HUES48 (cell line): ENCODE data around the gene STOM.
A peak's percentile ranks its signal among the peaks of the same experiment; 100 is the strongest.

Experiments
- H3K27ac ChIP-seq: one replicate; pipeline ENCODE4 v1.7.0; 2013; ENCODE audit warnings: low read depth, low read length, inconsistent platforms
- H3K27me3 ChIP-seq: 2 replicates; pipeline ENCODE4 v1.6.1; 2013; ENCODE audit warnings: mild to moderate bottlenecking, low read length; ENCODE audit not compliant: control insufficient read depth, insufficient read depth
- H3K36me3 ChIP-seq: 2 replicates; pipeline ENCODE4 v1.6.1; 2013; ENCODE audit warnings: low read length; ENCODE audit not compliant: control insufficient read depth, insufficient read depth
- H3K4me1 ChIP-seq: 2 replicates; pipeline ENCODE4 v1.6.1; 2013; ENCODE audit warnings: mild to moderate bottlenecking, low read length; ENCODE audit not compliant: control insufficient read depth, insufficient read depth
- H3K4me3 ChIP-seq: 2 replicates; pipeline ENCODE4 v1.5.1; 2013; ENCODE audit warnings: mild to moderate bottlenecking, low read depth, low read length
- H3K9ac ChIP-seq: 2 replicates; pipeline ENCODE4 v1.6.1; 2013; ENCODE audit warnings: mild to moderate bottlenecking, low read depth, low read length, moderate library complexity
- H3K9me3 ChIP-seq: 2 replicates; pipeline ENCODE4 v1.6.1; 2013; ENCODE audit warnings: low read length; ENCODE audit not compliant: control insufficient read depth, insufficient read depth

STOM gene

DNA sequence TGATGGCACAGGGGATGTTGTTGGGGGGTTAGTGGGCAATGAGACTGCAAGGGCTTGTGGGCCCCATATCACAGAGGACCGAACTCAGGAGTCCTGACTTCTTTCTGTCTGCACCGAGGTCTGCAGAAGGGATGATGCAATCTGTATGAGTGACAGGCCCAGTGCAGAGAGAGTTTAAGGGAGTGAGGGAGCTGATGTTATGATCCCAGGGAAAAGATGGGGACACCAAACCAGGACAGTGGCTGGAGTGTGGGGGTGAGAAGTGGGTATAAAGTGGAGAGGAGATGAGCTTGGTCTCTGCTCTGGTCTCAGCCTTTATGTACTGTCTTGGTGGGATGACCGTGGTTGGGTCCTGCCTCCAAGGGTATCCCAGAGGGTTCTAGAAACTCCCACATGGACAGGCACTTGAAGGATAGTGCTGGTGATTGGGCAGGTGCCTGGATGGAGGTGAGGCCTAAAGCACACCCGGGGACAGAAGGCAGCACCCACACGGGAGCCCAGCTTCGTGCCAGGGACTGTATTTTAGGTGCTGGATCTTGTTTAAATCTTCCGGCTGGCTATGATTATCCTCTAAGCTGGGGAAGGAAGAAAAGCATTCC is 80.2 kb downstream of the STOM start:
- H3K4me1 ChIP-seq = peaks cover 39% of the 10 kb centered on the region
- peaks cover 53% of the 10 kb centered on the region for H3K27me3 ChIP-seq
- no peaks in the 10 kb centered on the region for H3K36me3 ChIP-seq

GRCh38 chr9:121289026-121289771 is 80.9 kb downstream of the STOM start:
- H3K9ac ChIP-seq = no peak overlapping the region
- peaks cover 60% of the 10 kb centered on the region for H3K27me3 ChIP-seq

More for the DNA sequence above, 80.2 kb downstream of the STOM start:
- Histone ChIP-seq H3K9me3 (no peaks in the 10 kb centered on the region), H3K4me3 (no peak overlapping the region), H3K9ac (no peak overlapping the region), H3K27ac (no peak overlapping the region)

More at GRCh38 chr9:121289026-121289771, 80.9 kb downstream of the STOM start:
- Histone ChIP-seq H3K27ac (peak overlapping the region; percentile 76), H3K36me3 (no peaks in the 10 kb centered on the region), H3K4me1 (peaks cover 39% of the 10 kb centered on the region), H3K4me3 (no peak overlapping the region), H3K9me3 (no peaks in the 10 kb centered on the region)
